ENCODE results near the gene AHCYL2.

DNA sequence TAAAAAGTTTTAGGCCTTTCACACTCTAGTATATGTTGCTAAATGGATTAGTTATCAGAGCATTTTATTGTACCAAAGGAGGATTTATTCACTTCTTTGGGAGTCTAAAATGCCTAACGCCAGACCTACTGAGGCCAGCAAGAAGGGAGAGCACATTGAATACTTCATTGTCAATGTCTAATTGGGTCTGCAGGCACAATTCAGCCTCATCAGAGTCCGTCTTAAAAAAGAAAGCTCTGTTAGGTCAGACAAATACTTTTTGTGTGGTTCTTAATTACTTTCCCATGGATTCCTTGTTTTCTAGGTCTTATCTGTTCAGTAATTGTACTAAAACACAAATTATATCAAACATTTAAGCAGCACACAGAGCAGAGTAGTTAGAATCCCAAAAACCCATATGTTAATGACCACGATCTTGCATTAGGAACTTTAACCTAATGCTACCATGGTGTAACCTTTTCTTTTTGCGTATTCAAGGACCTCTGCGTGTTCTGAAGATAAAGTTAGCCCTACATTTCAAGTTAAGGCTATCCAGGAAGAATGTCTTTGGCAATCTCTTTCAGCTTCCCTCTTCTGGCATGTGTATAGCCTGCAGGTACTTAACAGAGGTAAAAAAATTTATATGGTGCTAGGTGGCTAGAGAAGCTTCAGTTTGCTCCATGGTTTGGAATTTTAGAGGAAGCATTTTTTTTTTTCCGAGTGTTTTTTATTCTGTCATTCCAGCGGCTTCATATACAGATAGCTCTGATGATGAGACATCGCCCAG lies 163.7 kb downstream of the AHCYL2 start:
- TF ChIP-seq CTCF (IDR thresholded peaks at IDR 0.05) (no peak), POLR2A (IDR thresholded peaks at IDR 0.05) (no peak)

All from adrenal gland (tissue), 5 donors.